HG03039 (cell line): ENCODE data around the gene NIFK.

ENCODE experiments used
- ATAC-seq: cut with Tn5 transposase; IDR thresholded peaks from one replicate; pipeline ENCODE4 v1.9.1; 2021; ENCODE audit warnings: mild to moderate bottlenecking, moderate library complexity; ENCODE audit not compliant: unreplicated experiment

Gene NIFK

DNA sequence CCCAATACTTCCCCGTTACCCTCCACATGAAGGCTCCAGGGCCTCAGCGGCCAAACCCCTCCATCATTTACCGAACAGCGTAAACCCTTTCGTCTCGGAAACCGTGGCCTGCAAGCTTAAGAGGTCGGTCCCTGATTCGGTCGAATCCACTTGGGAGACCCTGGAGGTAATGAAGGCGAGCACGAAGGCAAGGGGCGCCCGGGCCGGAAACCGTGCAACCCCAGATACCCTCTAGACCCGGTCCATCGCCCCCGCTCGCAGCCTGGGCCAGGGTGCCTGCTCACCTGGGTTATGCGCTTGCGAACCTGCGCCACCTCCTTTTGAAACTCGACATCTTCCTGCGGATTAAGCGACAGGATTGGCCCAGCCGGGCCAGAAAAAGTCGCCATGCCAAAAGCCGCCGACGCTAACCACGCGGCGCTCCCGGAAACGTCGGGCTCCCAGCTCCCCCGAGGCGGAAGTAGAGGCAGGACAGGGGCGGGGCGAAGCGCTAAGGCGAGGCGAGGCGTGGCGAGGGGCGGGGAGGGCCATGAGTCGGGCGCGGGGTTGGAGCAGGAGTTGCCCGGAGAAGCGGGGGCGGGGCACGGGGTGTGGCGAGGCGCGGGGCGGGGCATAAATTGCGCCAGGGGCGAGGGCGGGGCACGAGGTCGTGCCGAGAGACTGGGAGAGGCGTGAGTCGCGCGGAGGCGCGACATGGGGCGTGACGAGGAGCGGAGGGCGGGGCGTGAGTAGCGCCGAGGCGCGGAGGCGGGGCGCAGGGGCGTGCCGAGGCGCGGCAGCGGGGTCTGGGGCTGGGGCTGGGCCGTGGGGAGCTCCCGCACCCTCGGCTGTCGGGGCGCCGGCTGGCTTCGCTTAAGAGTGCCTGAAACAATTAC lies at the start of gene NIFK:
TSS of gene NIFK (minus strand) at position 414 of the 875 bp plus-strand sequence. CDS start at position 389, 25 bp downstream.
- peak; percentile 93 for ATAC-seq

DNA sequence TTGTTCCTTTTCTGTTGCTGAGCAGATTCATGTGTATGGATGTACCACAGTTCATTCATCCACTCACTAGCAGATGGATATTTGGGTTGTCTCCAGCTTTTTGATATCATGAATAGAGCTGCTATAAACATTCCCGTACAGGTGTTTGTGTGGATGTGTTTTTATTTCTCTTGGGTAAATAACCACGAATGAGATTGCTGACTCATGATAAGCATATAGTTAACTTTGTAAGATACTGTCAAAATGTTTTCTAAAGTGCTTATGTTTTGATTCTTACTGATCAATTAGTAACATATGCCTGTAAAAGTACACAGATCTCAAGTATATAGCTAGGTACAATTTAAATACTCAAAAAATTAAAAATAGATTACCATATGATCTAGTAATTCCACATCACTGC lies 46.5 kb upstream of the NIFK start:
- no peak for ATAC-seq

DNA sequence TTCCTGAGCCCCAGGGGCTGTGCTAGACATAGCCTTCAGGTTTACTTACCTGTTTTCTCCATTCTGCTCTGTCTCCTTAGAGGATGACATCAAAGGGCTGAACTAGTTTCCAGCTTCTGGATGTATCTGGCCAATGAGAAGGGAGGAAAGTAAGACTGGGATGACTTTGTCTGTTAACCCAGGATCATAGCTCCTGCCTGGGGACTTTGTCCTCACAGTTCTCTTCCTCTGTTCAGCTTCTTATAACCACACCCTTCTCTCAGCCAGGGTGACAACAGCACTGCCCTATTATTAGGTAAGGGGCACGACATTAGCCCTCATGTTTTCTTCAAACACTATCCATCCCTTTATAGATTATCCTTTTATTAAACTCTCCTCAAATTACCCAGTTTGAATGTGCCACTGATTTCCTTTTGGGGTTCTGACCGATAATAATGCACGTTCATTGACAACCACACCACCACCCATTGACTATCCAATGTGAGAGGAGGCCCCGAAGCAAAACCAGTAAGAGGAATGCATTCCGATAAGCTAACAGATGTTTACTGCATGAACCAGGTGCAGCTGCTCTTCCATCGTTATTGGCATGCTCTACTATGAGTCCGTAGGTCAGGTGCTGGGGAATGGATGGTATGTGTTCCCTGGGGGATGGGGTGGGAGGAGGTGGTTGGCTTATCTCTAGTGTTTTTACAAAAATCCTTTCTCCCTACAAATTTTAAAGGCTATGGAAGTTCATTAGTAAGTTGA lies 42.2 kb upstream of the NIFK start:
- no peak for ATAC-seq

DNA sequence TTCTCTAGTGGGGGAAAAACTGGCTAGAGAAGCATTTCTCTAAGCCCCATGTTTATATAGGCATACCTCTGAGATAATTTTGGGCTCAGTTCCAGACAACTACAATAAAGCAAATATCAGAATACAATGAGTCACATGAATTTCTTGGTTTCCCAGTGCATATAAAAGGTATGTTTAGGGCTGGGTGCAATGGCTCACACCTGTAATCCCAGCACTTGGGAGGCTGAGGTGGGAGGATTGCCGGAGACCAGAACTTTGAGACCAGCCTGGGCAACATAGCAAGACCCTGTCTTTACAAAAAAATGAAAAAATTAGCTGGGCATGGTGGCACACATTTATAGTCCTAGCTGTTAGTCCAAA lies 41.0 kb upstream of the NIFK start:
- ATAC-seq, result no peak

DNA sequence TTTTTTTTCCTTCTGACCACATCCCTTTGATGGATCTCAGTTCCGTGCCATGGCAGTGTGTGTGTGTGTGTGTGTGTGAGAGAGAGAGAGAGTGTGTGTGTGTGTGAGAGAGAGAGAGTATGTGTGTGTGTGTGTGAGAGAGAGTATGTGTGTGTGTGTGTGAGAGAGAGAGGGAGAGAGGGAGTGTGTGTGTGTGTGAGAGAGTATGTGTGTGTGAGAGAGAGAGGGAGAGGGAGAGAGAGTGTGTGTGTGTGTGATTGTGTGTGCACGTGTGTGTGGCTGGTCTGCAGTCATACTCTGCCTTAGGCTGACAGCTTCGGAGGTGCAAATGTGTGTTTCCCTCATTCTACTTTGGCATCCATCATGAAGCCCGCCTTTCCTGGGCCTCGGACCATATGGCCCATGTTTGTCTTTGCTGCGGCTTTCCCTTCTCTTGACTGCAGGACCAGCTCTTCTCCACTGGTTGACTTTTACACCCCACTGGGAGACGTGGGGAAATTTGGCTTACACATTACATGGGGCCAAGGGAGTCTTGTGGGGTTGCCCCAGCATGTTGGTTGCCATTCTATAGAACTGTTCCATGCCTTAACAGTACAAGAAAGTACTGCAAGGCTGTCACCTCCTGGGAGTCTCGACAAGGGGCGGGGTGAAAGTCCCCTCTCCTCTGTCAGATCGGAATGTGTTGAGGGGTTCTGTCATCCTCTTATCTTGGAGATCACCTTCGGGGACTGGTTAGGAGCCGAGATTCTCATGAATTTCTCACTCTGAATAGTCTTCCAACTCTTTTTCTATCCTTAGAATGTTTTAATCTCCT lies 40.4 kb upstream of the NIFK start:
- ATAC-seq, result no peak

DNA sequence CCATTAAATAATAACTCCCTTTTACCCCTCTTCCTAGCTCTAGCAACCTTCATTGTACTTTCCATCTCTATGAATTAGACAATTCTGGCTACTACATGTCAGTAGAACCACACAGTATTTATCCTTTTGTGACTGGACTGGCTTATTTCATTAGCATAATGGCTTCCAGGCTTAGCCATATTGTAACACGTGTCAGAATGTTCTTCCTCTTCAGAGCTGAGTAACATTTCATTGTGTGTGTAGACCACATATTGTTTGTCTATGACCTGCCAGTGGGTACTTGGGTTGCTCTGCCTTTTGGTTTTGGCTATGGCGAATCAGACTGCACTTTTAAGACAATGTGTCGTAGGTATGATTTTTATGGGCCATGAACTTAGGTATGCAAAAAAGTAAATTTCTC lies 39.7 kb upstream of the NIFK start:
- ATAC-seq, result no peak

DNA sequence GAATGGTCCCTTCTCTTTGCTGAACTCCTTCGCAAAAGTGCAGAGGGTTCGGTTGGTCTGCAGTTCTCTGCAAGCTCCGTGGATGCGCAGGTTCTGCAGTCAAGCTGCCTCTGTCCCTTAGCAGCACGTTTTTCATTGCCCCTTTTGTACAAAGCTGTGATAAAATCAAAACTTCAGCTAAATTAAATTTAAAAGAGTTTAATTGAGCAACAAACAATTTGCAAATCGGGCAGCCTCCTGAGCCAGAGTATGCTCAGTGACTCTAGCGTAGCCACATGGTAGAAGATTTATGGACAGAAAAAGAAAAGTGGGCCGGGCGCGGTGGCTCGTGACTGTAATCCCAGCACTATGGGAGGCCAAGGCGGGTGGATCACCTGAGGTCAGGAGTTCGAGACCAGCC lies 37.6 kb upstream of the NIFK start:
- ATAC-seq, result no peak

DNA sequence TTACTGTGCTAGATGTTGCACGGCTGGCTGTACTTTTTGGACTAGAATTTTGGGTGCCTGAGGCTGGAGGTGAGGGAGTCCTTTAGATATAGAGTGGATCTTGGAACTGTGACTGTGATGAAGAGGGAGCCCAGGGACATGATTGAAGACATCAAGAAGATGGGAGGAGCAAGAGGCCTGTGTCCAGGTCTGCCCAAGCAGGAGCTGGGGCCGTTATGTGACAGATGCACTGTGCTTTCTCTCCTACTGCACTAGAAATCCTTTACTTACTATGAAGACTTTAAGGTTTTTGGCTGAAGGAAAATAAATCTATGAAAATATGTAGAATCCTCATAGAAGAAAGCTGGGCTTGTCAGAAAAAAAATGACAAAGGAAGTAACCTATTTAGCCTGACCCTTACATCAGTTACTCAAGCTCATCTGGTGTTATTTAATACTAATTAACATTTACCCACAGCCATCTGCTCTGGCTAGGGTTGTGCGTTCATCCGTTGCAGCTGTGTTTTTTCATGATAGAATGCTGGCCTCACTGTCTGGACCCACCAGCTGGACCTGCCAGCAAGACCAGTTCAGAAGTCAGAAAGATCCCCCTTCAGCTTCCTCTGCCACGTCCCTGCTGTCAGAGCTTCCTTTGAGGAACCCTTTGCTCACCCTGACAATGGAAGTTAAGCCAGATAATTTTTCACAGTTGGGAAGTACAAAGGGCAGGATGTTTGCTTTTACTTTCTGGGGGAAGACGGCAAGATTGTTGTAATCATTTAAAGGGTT lies 35.5 kb upstream of the NIFK start:
- ATAC-seq, result no peak

DNA sequence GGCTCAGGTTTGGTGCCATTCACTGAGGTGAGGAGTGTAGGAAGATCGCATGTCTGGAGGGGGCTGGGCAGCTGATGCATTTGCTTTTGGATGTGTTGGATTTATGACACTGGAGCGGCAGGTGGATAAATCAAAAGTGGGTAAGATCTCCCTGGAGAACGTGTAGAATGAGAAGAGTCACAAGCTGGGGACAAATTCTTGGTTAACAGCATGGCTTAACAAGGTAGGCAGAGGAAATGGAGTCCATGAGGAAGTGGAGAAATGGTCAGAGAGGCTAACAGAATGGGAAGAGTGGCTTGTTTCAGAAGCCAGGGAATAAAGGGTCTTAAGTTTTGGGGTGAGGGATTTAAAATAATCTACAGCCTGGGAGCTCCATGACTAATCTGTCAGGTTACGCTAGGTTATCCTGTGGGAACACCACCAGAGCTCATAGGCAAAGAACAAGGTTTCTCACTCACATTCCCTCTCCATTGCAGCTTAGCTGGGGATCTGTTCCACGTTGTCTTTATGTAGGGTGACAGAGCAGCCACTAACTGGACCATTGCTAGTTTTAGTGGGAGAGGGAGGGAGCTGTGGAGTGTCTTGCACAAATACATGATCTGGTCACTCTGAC lies 31.6 kb upstream of the NIFK start:
- ATAC-seq, result no peak

DNA sequence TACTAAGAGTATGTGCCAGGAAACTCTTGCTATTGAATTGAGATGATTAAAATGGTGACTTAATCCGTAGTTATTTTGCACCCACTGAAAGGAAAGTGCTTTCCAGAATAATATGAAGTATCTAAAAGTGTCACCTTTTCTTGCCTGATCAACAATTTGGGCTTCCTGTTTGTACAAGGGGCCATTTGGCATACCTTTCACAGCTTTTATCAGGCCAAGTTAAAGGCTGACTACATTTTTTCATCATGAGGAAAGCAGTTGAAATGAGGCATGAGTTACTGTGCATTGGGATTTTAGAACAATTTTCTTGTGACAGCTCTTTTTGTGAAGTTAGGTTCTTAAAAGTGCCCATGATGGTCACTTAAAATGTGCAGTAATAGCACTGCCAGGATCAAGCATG lies 29.9 kb upstream of the NIFK start:
- no peak for ATAC-seq

DNA sequence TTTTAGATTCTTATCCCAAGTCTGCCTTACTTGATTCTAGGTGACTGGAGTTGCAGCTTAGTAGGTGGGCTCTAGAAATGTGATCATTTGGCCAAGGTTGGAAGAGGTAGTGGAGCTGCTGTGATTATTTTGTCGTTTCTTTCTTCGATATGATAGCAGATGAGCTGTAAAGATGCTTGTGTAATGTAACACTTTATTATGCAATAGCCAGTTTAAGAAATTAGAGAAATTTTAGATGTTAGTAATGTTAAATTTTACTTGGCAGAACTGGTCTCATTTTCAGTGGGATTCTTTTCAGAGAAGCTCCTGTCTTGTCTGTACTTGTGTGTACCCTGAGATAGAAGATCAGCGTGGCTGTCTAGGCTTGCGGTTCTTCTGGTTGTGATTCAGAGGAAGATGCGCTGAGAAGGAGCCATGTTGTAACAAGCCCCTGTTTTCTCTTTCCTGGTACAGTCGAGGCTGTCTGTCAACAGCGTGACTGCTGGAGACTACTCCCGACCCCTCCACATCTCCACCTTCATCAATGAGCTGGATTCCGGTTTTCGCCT lies 28.1 kb upstream of the NIFK start:
- no peak for ATAC-seq

DNA sequence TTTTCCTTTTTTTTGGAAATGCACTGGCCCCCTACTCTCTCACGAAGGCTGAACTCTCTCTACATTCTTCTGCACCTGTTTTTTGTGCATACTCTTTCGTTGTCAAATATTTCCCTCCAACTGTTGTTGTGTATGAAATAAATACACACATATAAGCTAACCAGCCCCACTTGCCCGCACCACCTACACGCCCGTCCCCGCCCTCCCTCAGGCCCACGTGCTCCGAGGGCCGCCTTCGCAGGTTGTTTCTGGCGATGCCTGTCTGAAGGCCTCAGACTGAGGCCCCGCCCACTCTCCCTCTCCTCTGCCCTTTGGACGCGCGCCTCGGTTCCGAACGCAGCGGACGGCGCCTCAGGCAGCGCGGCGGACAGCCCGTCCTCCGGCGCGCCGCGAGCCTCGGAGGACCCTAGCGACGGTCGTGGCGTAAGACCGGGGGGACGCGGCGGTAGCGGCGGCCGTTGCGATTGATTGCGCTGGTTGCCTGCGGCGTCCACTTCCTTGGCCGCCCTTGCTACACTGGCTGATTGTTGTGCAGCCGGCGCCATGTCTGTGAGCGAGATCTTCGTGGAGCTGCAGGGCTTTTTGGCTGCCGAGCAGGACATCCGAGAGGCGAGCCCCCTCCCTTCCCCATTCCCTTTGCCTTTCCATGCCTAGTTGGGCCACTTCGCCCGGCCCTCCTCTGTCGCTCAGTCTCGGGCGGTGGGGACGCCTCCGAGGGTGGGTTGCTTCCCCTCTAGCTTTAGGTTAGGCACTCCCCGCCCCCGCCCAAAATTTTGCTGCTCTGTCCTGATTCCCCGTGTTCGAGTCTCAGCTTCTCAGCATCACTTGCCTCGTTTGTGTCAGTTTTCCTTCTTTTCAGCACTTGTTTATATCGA lies 18.8 kb upstream of the NIFK start, which contains the start of gene TSN:
TSS of gene TSN (plus strand) at position 415 of the 875 bp plus-strand sequence. CDS start at position 544, 129 bp downstream.
- ATAC-seq, result peak; percentile 100

DNA sequence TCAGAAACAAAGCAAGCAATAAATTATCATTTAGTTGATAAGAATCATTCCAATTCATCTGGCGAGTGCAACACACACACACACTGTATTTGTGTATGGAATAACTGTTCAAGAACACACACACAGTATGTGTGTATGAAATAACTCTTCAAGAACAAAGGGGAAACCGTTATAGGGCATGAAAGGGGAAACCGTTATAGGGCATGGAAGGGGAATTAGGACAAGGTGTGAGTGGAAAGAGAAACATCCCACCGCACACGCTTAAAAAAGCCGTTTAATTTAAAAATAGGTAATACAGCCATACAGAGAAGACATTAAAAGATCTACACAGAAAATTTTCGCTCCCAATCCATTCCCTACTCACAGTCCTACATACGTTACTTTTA lies 18.2 kb upstream of the NIFK start:
- ATAC-seq, result no peak

DNA sequence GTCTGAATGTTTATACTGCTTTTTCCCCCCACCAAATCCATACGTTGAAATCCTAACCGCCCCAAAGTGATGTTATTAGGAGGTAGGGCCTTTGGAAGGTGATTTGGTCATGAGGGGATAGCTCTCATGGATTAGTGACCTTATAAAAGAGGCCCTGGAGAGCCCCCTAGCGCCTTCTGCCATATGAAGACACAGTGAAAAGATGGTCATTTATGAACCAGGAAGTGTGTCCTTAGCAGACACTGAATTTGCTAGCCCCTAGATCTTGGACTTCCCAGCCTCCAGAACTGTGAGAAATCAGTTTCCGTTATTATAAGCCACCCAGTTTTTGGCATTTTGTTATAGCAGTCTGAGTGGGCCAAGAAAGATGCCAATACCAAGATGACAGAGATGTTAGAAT lies 11.5 kb upstream of the NIFK start:
- ATAC-seq, result no peak

DNA sequence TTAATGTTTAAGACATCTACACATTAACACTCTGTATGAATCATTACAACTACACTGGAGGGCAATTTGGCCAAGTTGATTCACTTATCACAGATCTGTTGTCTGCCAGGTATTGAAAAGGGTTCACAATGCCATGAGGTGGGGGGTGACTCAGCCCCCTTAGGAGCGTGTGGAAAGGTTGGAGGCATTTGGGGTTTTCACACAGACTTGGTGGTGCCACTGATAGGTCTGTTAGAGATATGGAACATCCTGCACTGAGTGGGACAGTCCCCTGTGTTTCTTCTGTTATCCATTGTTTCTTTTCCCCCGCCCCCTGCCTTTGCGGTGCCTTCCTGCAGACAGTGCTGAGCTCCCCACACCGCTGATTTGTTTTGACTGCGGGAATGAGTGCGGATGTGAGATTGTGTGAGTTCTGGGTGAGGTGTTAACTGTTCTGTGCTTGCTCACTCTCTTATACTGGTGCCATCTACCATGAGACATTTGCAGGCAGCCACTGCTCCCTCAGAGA lies 9.4 kb upstream of the NIFK start:
- no peak for ATAC-seq

DNA sequence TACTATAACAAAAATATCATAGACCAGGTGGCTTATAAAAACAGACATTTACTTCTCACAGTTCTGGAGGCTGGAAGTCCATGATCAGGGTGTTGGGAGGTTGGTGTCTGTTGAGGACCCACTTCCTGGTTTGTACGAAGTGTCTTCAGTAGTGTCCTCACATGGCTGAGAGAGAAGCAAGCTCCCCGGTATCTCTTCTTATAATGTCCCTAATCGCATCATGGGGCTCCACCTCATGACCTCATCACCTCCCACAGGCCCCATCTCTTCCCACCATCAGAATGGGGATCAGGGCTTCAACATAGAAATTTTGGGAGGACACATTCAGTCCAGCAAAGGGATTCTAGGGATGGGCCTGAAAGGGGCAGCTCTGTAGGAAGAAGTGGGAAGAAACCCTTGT lies 4.8 kb upstream of the NIFK start:
- ATAC-seq, result no peak

DNA sequence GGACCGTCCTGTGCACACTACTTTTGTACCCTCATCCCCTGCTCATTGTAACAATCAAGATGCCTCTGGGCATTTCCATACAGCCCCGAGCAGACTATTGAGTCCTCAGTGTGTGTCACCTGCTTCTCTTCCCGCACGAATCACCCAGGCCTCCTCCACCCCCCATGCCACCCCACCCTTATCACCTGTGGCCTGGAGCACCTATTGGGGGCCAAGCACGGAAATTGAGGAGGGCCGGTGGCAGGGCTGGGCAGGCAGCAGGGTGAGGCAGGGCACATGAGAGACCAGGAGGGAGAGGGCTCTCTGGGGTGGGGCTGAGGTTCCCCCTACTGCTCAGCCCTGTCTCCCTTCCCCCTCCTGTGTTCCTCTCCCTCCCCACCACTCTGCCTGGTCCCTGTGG lies 4.3 kb upstream of the NIFK start:
- ATAC-seq, result no peak

DNA sequence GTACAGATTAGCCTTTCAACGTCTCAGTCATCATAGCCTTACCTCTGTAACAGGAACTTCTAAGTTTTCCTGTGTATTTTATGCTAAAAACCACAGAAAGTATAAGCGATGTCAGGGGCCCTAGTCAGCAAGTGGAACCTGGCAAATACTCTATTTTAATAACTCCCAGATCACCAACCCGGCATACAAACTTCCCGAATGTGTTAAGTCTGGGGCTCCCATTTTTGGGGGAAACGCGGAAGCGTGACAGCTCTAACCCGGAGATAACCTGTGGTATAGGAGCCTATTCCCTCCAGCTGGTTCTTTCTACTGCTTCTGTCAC lies 574 bp downstream of the NIFK start:
- ATAC-seq, result no peak

DNA sequence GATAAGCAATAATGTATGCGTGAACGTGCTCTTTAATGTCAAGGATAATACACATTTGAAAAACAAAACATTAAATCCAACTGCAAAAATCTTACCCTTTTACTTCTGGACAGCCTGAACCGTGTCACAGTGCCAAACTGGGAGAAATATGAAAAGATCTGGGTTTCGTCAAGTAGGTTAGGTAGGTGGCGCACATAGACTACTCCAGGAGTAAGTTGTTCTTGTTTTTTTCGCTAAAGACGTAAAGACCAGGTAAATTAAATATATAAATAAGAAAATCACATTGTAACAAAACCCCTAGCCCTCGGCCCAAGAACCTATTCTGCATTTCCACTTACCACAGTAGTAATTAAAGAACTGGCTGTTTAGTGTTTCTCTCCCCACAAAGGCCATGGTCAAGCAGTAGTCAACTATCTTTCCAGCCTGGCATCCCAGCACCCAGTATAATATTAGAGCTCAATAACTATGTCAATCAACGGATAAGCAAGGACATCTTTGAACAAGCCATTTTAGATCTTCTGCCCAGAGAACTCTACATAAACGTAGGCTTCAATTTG lies 1.1 kb downstream of the NIFK start:
- no peak for ATAC-seq
